ENCODE data around the gene OLFML1.

- TF ChIP-seq CTCF (IDR thresholded peaks at IDR 0.05; ENCODE audit: insufficient read depth, low read length, poor library complexity, severe bottlenecking) (no peak), EZH2phosphoT487 (conservative IDR thresholded peaks at IDR 0.05; ENCODE audit: low read length) (no peak)
These were observed 37.1 kb upstream of the OLFML1 start for GRCh38 chr11:7448201-7448600.
